Midbrain (tissue), 1 donor: ENCODE results near the gene ABLIM1.
A peak's percentile ranks its signal among the peaks of the same experiment; 100 is the strongest.

Experiments
- DNase-seq: peaks from one replicate; lab custom pipeline; 2025; lab: John Stamatoyannopoulos, UW

Gene ABLIM1

DNA sequence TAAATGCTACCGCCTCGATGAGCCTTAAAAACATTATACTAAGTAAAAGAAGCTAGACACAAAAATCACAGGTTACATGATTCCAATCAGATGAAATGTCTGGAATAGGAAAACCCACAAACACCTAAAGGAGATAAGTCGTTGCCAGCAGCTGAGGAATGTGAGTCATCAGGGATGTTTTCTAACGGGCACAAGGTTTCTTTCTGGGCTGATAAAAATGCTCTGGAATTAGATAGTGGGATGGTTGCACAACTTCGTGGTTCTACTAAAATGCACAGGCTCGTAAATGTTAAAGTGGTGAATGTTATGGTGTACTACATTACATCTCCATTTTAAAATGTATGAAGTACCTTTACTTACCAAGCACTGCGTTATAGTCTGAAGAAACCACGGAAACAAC lies 9.7 kb downstream of the ABLIM1 start:
- no peak for DNase-seq

DNA sequence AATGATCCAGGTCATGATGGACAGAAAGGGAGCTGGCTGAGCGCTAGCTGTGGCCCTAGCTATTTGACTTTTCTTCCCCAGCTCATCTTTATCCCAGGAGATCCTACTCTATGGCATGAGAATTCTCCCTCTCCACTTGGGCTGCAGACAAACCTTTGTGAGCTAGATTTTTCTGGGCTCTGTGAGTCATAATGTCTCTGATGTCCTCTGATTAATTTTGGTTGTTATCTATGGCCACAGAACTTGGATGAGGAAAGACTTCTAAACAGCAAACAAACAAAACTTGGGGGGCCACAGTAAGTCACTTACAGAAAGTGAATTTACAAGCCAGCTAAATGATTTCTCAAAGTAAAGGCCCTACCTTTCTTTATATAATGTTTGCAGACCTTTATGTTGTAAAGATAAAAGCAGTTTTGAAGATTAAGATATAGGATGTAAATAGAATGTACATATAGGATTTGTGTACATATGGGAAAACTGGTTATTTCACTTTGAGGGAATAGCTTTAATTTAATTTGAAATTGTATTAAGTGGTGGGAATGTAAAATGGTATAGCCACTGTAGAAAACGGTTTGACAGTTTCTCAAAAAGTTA lies 10.4 kb downstream of the ABLIM1 start:
- no peak for DNase-seq

DNA sequence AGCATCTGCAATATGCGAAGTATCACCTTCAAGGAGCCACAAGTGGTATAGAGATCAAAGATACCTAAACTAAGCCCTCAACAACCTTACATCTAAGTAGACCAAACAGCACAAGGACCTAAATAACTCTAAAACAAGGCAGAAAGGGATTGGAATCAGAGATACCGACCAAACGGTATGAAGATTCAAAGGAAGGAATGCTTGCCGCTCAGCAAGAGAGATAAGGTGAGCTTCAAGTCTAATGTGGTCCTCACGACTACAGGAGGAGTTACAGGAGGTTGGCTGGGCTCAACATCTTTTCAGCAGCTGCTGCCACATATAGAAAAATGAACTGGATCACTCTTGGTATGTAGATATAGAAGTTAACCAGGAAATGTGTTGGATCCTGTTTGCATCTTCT lies 11.6 kb downstream of the ABLIM1 start:
- DNase-seq: no peak

DNA sequence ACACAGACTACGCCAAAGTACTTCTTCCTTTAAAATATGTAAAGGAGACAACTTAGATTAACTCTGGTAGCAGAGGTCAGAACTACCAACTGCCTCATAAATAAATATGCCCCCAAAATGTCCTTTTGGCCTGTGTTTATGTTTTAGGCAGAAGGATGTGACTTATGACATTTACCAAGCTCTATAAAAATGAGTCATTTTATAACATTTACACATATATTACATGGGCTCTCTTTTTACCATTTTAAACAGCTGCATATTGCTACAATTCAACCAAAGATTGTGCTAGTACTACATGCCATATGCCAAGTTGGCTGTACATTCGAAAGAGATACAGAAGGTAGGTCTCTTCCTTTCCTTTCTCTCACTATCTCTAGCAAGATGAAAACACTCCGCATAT lies 12.4 kb downstream of the ABLIM1 start:
- no peak for DNase-seq

DNA sequence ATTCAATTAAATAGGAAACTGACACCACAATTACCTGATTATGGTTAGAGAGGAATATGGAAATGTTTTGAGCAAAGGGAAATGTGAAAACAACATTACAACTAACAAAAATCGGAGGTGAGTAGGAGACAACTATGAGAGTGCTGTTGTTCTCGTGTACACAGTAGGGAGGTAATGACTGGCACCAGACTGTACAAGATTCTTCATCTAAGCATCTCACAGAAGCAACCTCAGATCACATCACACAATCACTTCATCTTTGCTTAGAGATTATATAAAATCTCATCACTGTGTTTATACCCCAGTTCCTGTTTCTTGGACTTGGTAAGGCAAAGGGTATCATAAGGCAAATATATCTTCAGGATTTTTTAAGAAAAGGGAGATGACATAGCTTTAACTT lies 14.9 kb downstream of the ABLIM1 start:
- DNase-seq: no peak

- DNase-seq: no peak
Measured at GRCh38 chr10:114642729-114643128, 15.3 kb downstream of the ABLIM1 start.

DNA sequence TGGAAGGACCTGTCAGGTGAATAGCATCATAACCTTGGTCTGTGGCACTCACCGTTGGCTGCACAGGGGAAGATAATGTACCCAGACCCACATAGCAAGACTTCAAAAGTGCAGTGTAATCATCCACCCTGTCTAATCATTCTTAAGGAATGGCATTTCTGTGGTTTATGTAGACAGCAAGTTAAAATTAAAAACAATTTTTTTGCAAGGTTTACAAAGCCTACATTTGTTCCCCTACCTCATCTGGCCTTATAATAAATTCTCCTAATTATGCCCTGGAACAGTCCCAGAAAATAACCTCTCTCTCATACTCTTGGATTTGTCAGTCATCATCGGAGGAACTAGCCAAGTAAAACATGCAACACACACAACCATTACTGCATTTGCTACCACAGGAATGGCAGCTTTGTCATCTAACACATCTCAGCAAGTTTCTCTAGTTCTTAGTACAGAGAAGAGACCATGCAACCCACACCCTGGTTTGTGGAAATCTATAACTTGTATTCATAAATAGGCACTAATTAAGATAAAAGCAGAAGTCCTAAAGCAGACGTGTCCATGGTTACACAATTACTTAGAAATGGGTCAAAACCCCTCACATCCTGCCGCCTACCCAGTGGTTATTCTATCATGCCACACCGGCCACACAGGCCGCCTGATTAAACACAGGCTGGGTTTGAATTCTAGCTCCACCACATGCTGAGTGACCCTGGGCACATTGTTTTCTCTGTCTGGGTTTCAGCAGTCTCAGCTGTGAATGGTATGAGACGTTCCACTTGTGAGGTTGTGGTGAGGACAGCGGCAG lies 19.1 kb downstream of the ABLIM1 start:
- no peak for DNase-seq

DNA sequence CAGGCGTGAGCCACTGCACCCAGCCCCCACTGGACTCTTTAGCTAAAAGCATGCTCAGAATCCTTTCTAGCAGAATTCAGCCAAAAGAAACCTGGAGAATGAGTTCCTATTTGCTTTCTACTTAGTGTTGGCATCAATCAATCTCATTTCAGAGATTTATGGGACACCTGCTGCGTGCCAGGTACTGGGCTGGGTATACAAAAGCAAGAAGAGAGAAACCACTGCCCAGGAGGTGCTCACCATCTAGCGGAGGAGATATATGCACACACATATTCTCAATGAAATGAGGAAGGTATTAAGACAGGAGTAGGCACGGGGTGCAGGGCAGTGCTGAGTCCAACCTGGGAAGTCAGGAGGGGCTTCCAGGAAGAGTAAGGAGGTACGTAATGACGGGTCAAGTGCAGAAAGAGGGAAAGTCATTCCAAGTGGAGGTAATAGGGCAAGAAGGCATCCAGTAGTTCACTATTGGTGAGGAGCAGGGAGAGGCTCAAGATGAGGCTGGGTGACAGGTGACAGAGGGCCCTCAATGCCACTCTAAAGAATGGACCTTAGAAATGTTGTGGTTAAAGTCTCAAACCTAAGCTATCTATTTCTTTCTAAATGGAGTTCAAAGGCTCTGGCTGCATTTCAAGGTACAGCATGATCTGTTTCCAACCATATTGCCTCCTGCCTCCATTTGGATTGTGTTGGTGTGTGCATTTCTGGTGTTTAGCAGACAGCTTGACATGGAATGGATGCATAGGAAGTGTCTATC lies 22.1 kb downstream of the ABLIM1 start:
- no peak for DNase-seq

- no peak for DNase-seq
Measured at GRCh38 chr10:114635101-114635500, 23.0 kb downstream of the ABLIM1 start.

DNA sequence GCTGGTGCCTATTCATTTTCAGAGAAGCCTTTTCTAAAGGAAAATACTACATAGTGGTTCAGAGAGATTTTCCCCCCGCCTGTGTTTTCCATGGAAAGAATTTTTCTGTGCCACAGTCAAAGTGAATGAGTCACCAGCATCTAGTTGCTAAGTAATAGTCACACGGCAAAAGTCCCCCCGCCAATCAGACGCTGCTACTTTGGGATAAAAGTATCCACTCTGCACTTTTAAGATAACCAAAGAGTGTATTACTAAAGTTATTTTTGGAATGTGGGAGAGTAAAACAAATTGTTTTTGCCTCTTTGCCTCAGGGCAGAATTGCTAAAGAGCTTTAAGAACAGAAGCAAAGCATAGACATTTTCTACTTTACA lies 23.5 kb downstream of the ABLIM1 start:
- peak; percentile 43 for DNase-seq

- DNase-seq: no peak
Measured at GRCh38 chr10:114632869-114633715, 25.0 kb downstream of the ABLIM1 start.

- no peak for DNase-seq
Measured at GRCh38 chr10:114631666-114632417, 26.2 kb downstream of the ABLIM1 start.

GRCh38 chr10:114631090-114631665 lies 26.9 kb downstream of the ABLIM1 start:
- DNase-seq: no peak

- DNase-seq: no peak
Measured at GRCh38 chr10:114629824-114630730, 28.0 kb downstream of the ABLIM1 start.

DNA sequence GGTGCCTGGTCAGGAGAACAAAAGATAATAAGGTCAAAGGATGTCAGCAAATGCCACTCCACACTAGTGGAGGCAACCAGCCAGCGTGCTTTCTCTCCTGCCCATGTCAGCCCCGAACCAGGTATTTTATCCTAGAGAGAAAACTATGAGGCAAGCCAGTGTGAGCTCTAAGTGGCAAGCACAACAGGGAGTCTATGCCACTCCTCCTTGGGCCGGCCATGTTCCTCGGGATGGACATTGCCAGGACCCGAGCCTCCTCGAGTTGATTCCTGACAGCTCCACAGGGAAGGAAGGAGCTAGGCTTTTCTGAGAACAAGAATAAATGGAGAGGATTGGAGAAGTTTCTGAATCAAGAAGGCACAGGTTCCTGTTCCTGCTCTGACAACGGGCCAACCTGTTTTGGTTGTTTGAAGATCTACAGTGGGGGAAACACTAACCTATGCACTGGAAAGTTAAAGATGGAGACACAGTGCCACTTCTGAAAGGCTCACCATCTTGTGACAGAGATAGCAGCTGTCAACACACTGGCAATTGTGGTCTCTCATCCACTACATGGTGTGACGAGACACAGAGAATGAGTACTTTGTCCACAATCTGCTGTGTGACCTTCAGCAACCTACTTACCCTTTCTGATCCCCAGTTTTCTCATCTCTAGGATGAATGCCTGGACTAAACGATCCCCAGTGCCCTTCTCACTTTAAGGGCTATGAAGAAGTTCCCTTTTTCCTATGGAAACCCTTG lies 28.8 kb downstream of the ABLIM1 start:
- no peak for DNase-seq

GRCh38 chr10:114628106-114628505 lies 30.0 kb downstream of the ABLIM1 start:
- DNase-seq: no peak

DNA sequence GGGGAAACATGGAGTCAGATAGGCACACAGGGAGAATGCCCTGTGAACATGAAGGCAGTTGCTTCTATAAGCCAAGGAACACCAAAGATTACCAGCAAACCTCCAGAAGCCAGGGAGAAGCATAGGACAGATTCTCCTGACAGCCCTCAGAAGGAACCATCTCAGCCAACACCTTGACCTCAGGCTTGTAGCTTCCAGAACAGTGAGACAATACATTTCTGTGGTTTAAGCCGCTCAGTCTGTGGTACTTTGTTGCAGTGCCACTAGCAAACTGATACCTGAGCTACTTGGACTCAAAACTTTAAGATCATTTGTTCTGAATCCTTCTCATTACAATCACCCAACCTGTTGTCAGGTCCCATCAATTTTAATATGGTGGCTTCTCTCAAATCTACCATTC lies 31.2 kb downstream of the ABLIM1 start:
- DNase-seq: no peak

DNA sequence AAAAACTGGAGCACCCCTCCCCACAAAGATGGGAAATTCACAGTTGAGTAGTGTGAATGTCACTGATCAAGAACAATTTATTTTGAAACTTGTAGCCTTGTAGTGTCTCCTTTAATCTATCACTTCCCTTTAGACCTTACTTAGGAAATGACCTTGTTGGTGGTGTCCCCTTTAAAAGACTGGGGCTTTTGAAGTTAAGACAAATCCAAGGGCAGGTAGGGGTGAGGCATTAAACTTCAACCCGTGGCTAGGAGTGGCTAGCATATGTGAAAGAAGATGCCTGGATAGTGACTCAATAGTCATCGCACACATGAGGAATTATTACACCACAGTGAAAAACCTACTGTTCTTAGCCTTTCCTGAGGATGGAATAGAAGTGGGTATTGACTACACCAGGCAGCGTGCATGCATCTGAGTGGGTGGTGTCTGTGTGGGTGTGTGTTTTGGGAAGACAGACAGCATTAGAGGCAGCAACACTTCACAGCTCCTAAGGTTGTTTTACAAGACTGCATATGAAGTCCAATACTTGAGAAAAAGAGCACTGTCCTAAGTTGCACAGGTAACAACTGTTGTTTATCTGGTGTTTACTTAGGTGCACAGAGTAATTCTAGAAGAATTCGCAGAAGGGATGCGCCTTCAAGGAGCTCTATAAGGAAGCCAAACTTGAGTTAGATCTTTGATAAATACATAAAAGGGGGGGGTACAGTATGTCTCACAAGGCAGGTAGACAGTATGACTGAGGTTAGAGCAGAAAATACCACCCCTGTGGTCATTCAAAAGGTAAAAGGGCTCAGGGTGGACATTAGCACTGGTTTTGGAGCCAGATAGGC lies 32.9 kb downstream of the ABLIM1 start:
- DNase-seq: no peak
